ENCODE results near the gene NOX3. TPM values are rescaled to one million over a fixed set of nuclear protein-coding genes. Genes with fewer than 3 reads are reported as not detected.

Gene NOX3
- total RNA-seq, 1 experiment from 2014 or later: not detected

- no peak overlapping the region for H4K8ac ChIP-seq (replicated peaks; ENCODE audit: insufficient read length, low read depth, low read length)
- no peaks in the 10 kb centered on the region for H3K27me3 ChIP-seq (ENCODE audit: insufficient read depth, low read length)
- peaks cover 1% of the 10 kb centered on the region for H3K27me3 Mint-ChIP-seq (ENCODE audit: low read depth)
- H4K91ac ChIP-seq (ENCODE audit: insufficient read length, low read depth, low read length): no peak overlapping the region
- no peak overlapping the region for H4K5ac ChIP-seq (ENCODE audit: insufficient read length, low read depth, low read length)
- no peak for DNase-seq
- H3K4me1 Mint-ChIP-seq: peaks cover 16 to 20% of the 10 kb centered on the region in 2 experiments
- H2BK120ac ChIP-seq (ENCODE audit: low read depth, low read length, poor library complexity, severe bottlenecking): no peak overlapping the region
- H2AK5ac ChIP-seq (ENCODE audit: insufficient read length, low read length): no peak overlapping the region
- H3K9ac ChIP-seq (ENCODE audit: extremely low read depth, insufficient read length, low read length): no peak overlapping the region
- no peak overlapping the region for H2BK15ac ChIP-seq (ENCODE audit: low read depth, low read length)
- H2BK12ac ChIP-seq (ENCODE audit: insufficient read length, low read depth, low read length): no peak overlapping the region
- H4K20me1 ChIP-seq (ENCODE audit: control insufficient read depth, insufficient read depth, insufficient read length): no peaks in the 10 kb centered on the region
- no peak overlapping the region for H3K23ac ChIP-seq (ENCODE audit: insufficient read length, low read depth, low read length)
- H3K9me3 ChIP-seq (ENCODE audit: control insufficient read depth, low read depth, low read length): no peaks in the 10 kb centered on the region
- no peaks in the 10 kb centered on the region for H3K79me1 ChIP-seq (ENCODE audit: insufficient read depth, low read depth, low read length, poor library complexity, severe bottlenecking)
- H3K4me2 ChIP-seq (ENCODE audit: insufficient read depth, insufficient read length, low read length): no peak overlapping the region
- no peak overlapping the region for H2AFZ ChIP-seq (ENCODE audit: low read length)
- no peak overlapping the region for H3K56ac ChIP-seq (ENCODE audit: insufficient read length, low read depth, low read length)
- H3K27ac Mint-ChIP-seq: no peak overlapping the region
- WGBS (ENCODE audit: extremely low coverage, insufficient read length, low lambda C conversion rate): no CpG with 5 or more reads among the region's 14 CpGs
- H3K9me3 Mint-ChIP-seq: no peaks in the 10 kb centered on the region
- no peak overlapping the region for H3K27ac ChIP-seq (ENCODE audit: insufficient read length, low read depth, low read length)
- H2BK20ac ChIP-seq (ENCODE audit: low read depth, low read length, poor library complexity, severe bottlenecking): no peak overlapping the region
- H3K23me2 ChIP-seq (ENCODE audit: insufficient read length, low read depth, low read length, poor library complexity, severe bottlenecking): no peaks in the 10 kb centered on the region
- H2BK5ac ChIP-seq (ENCODE audit: insufficient read length, low read length): no peak overlapping the region
- H3K4ac ChIP-seq (ENCODE audit: low read depth, low read length): no peak overlapping the region
- TF ChIP-seq, protein P1, sequence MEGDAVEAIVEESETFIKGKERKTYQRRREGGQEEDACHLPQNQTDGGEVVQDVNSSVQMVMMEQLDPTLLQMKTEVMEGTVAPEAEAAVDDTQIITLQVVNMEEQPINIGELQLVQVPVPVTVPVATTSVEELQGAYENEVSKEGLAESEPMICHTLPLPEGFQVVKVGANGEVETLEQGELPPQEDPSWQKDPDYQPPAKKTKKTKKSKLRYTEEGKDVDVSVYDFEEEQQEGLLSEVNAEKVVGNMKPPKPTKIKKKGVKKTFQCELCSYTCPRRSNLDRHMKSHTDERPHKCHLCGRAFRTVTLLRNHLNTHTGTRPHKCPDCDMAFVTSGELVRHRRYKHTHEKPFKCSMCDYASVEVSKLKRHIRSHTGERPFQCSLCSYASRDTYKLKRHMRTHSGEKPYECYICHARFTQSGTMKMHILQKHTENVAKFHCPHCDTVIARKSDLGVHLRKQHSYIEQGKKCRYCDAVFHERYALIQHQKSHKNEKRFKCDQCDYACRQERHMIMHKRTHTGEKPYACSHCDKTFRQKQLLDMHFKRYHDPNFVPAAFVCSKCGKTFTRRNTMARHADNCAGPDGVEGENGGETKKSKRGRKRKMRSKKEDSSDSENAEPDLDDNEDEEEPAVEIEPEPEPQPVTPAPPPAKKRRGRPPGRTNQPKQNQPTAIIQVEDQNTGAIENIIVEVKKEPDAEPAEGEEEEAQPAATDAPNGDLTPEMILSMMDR (conservative IDR thresholded peaks at IDR 0.05): no peak
- no peak overlapping the region for H3K14ac ChIP-seq (ENCODE audit: insufficient read depth, low read length)
- no peak overlapping the region for H3T11ph ChIP-seq (ENCODE audit: low read length)
- H3K18ac ChIP-seq (ENCODE audit: insufficient read length, low read depth, low read length): no peak overlapping the region
- no peaks in the 10 kb centered on the region; the same call in 1 of the 2 replicates for H3K4me1 ChIP-seq (ENCODE audit: insufficient read depth, low read length)
- no peak overlapping the region for H3K4me3 Mint-ChIP-seq
- no peaks in the 10 kb centered on the region for H3K36me3 Mint-ChIP-seq (ENCODE audit: insufficient read depth in 1 of 3, low read depth in 3 of 3)
- H3K79me2 ChIP-seq (ENCODE audit: insufficient read depth, low read length): no peaks in the 10 kb centered on the region
Observed at GRCh38 chr6:155449450-155450239, 6.0 kb downstream of the NOX3 start.
